ENCODE data around the gene ANGPTL2.

DNA sequence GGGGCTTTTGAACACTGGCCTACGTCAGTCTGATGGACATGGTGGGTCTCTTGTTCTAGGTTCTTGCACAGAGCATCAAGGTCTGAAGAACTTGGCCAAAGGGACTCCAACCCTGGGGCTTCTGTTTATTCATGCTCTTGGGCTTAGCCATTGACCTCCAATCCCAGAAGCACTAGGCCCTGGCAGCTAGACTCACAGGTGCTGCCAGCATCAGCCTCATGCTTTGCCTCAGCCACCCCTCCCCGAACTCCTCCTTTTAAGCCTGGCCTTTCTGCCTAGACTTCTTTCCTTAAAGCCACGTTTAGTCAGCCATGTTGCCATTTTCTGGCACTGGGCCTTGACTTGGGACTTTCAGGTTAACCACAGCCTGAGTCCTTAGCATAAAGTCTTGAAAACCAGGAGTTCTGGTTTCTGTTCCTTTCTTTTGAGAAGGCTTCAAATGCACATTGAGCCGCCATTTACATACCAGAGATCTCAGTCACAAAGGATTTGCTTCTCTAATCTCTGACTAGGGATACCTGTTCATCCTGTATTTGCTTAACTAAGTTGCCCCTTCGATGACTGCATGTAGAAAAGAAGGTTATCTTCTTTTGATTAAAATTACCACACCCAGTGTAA, 54.7 kb downstream of the ANGPTL2 start:
- no peak for TF ChIP-seq CTCF (IDR thresholded peaks at IDR 0.05; ENCODE audit: low read length)
- TF ChIP-seq EZH2 (IDR thresholded peaks at IDR 0.05; ENCODE audit: borderline replicate concordance, low read length) = no peak
